NT2/D1 (cell line): Measurements from ENCODE around the gene SRSF5.

ENCODE experiments used
- DNase-seq: peaks from one replicate; pipeline ENCODE4 v3.0.0-alpha.2; 2011; ENCODE audit warnings: low read depth, low spot score
- H3K27me3 ChIP-seq: 2 replicates; pipeline ENCODE4 v1.6.0; 2011; ENCODE audit warnings: mild to moderate bottlenecking; ENCODE audit not compliant: insufficient read length, insufficient read depth
- H3K36me3 ChIP-seq: 2 replicates; pipeline ENCODE4 v1.6.1; 2011; ENCODE audit warnings: mild to moderate bottlenecking, low read length, mixed read lengths; ENCODE audit not compliant: insufficient read depth, insufficient read length
- H3K4me1 ChIP-seq: 2 replicates; pipeline ENCODE4 v1.5.1; 2011; ENCODE audit not compliant: insufficient read depth, insufficient read length
- H3K4me3 ChIP-seq: 2 replicates; pipeline ENCODE4 v1.5.1; 2011; ENCODE audit warnings: low read depth; ENCODE audit not compliant: insufficient read length
- H3K9ac ChIP-seq: 2 replicates; pipeline ENCODE4 v1.6.0; 2011; ENCODE audit warnings: low read depth; ENCODE audit not compliant: insufficient read length
- H3K9me3 ChIP-seq: 2 replicates; pipeline ENCODE4 v1.5.1; 2011; ENCODE audit warnings: mild to moderate bottlenecking, low read length; ENCODE audit not compliant: insufficient read depth
- SUZ12 ChIP-seq: IDR thresholded peaks from 2 replicates; pipeline ENCODE4 v1.6.1; 2011; ENCODE audit not compliant: insufficient read length, insufficient read depth; ENCODE audit errors: extremely low read depth
- YY1 ChIP-seq: IDR thresholded peaks from 2 replicates; pipeline ENCODE4 v1.6.1; 2011; ENCODE audit not compliant: insufficient read length, insufficient read depth
- ZNF274 ChIP-seq: IDR thresholded peaks from 2 replicates; pipeline ENCODE4 v1.6.1; 2011; ENCODE audit warnings: mild to moderate bottlenecking, low read depth, low read length

SRSF5 gene

DNA sequence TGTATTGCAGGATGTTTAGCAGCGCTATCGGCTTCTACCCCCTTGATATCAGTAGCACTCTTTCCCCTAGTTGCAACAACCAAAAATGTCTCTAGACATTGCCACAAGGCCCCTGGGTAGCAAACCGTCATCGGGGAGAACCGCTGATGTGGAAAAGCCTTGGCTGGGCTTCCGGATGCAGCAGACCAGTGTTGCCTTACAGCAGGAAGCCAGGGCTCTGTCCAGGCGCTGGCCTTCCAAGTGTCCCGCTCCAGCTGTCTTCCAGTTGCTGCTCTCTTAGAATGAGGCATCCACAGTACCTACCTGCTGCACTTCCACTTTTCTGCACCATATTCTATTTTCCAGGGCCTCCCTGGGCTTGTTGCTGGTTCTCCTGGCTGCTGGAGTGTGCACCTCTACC, 52.7 kb downstream of the SRSF5 start:
- H3K9ac ChIP-seq: no peak overlapping the region
- DNase-seq: no peak
- TF ChIP-seq SUZ12 (no peak), ZNF274 (no peak), YY1 (no peak)
- H3K4me3 ChIP-seq: no peak overlapping the region
- no peaks in the 10 kb centered on the region for H3K27me3 ChIP-seq
- no peaks in the 10 kb centered on the region for H3K36me3 ChIP-seq
- H3K4me1 ChIP-seq: no peaks in the 10 kb centered on the region
- no peaks in the 10 kb centered on the region for H3K9me3 ChIP-seq

DNA sequence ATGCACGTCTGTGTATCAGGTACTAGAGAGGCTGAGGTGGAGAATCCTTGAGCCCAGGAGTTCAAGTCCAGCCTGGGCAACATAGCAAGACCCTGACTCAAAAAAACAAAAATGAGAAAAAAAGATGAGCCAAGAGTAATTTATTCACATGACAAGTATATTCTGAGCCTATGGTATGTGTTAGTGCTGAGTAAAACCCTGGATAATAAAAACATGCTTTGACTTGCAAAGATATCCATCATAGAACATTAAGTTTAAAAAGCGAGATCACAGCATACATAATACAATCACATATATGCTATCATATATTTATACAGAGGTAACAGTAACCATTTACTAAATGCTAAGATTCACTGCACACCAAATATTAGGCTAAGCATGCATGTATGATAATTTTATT, 54.0 kb downstream of the SRSF5 start:
- no peak overlapping the region for H3K9ac ChIP-seq
- no peak for DNase-seq
- TF ChIP-seq YY1 (no peak), ZNF274 (no peak), SUZ12 (no peak)
- no peaks in the 10 kb centered on the region for H3K27me3 ChIP-seq
- H3K4me3 ChIP-seq: no peak overlapping the region
- no peaks in the 10 kb centered on the region for H3K9me3 ChIP-seq
- no peaks in the 10 kb centered on the region for H3K4me1 ChIP-seq
- H3K36me3 ChIP-seq: no peaks in the 10 kb centered on the region
